Right kidney (tissue), 1 donor: Measurements from ENCODE around the gene MALAT1.
A peak's percentile ranks its signal among the peaks of the same experiment; 100 is the strongest.
"Not testable (repeated sequence)": the region's sequence is repeated elsewhere in the genome, so short reads cannot be mapped to it uniquely, and the experiment has no call there.

Experiments
- DNase-seq: peaks from one replicate; pipeline ENCODE4 v3.0.0-alpha.2; 2016

The MALAT1 gene

GRCh38 chr11:65518941-65519549 is 20.2 kb downstream of the MALAT1 start:
- not testable (repeated sequence) for DNase-seq

GRCh38 chr11:65521777-65522521 is 23.1 kb downstream of the MALAT1 start:
- DNase-seq, result peak; percentile 18

GRCh38 chr11:65522718-65523630 is 24.1 kb downstream of the MALAT1 start:
- peak; percentile 23 for DNase-seq

GRCh38 chr11:65523631-65523968 is 24.8 kb downstream of the MALAT1 start:
- not testable (repeated sequence) for DNase-seq

- peak; percentile 64 for DNase-seq
Measured at GRCh38 chr11:65524014-65524740, 25.3 kb downstream of the MALAT1 start.

- peak; percentile 84 for DNase-seq
Measured at GRCh38 chr11:65524741-65525545, 26.1 kb downstream of the MALAT1 start, which contains the start of gene SCYL1. Gene SCYL1, plus strand, starts transcription at chr11:65525083. Its CDS starts 71 bp downstream, at chr11:65525154.

GRCh38 chr11:65525546-65526480 is 27.0 kb downstream of the MALAT1 start:
- no peak for DNase-seq

- no peak for DNase-seq
Measured at GRCh38 chr11:65526744-65527143, 27.9 kb downstream of the MALAT1 start.

- DNase-seq, result no peak
Measured at GRCh38 chr11:65528819-65529350, 30.0 kb downstream of the MALAT1 start.

- no peak for DNase-seq
Measured at GRCh38 chr11:65529475-65530156, 30.8 kb downstream of the MALAT1 start.

- DNase-seq, result no peak
Measured at GRCh38 chr11:65530157-65530496, 31.3 kb downstream of the MALAT1 start.

GRCh38 chr11:65532388-65533064 is 33.7 kb downstream of the MALAT1 start:
- no peak for DNase-seq

GRCh38 chr11:65535102-65535501 is 36.3 kb downstream of the MALAT1 start:
- no peak for DNase-seq

- DNase-seq, result no peak
Measured at GRCh38 chr11:65536412-65537295, 37.8 kb downstream of the MALAT1 start.

- DNase-seq, result no peak
Measured at GRCh38 chr11:65537296-65537597, 38.4 kb downstream of the MALAT1 start.

GRCh38 chr11:65537620-65538231 is 38.9 kb downstream of the MALAT1 start:
- DNase-seq, result no peak

GRCh38 chr11:65538232-65538914 is 39.5 kb downstream of the MALAT1 start:
- DNase-seq, result peak; percentile 31
